HG03045 (cell line): ENCODE data around the gene GNG3.

ENCODE experiments used
- ATAC-seq: cut with Tn5 transposase; IDR thresholded peaks from one replicate; pipeline ENCODE4 v1.9.1; 2021; ENCODE audit warnings: mild to moderate bottlenecking, moderate library complexity; ENCODE audit not compliant: unreplicated experiment

GNG3 gene

DNA sequence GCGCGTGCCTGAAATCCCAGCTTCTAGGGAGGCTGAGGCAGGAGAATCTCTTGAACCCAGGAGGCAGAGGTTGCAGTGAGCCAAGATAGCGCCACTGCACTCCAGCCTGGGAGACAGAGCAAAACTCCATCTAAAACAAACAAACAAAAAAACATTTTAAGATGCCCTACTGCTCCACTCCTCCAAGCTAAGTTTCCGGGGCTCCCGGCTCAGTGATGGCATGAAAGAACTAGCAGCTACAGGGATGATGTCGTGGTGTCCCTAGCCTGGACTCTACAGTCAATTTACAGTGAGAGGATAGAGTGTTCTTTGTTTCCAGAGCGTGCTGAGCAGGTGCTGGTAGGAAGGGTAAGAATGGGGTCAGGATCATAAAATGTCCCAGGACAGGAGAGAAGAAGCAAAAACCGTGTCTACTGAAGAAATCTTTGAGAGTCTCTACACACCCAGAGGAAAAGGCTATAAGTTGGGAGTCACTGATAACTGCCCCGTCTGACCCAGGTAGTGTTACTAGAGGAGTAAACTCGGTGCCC, 47.7 kb downstream of the GNG3 start:
- no peak for ATAC-seq

- ATAC-seq: no peak
These were observed 50.6 kb downstream of the GNG3 start for GRCh38 chr11:62757846-62758788.
